ENCODE results near the gene LYPD6B. TPM values are rescaled to one million over a fixed set of nuclear protein-coding genes. Genes with fewer than 3 reads are reported as not detected.
A peak's percentile ranks its signal among the peaks of the same experiment; 100 is the strongest.

LYPD6B gene
- total RNA-seq, 2 donors from 2014 or later = 9.3 to 9.9 TPM

GRCh38 chr2:149015926-149016563, 22.5 kb upstream of the LYPD6B start:
- Histone ChIP-seq H3K9me3 (no peaks in the 10 kb centered on the region), H3K27me3 (no peaks in the 10 kb centered on the region), H3K36me3 (replicated peaks in 1 of 2; ENCODE audit: insufficient read depth in 1 of 2, low read depth in 2 of 2) (no peaks in the 10 kb centered on the region), H3K4me1 (no peaks in the 10 kb centered on the region), H3K4me3 (no peak overlapping the region), H3K27ac (no peak overlapping the region)
- ATAC-seq = no peak
- WGBS, 2 donors = 71 to 77% methylated on average over 4 of the region's 4 CpGs
- no peak for TF ChIP-seq POLR2A (IDR thresholded peaks at IDR 0.05)
- no peak for TF ChIP-seq CTCF (IDR thresholded peaks at IDR 0.05)
- intact Hi-C loops (cut with DNase I) = loop anchor here (5.0 kb wide), 2 partner anchors 296 to 546 kb away; no protein-coding TSS in a partner anchor
- DNase-seq = no peak

- Histone ChIP-seq H3K9me3 (no peaks in the 10 kb centered on the region), H3K27me3 (no peaks in the 10 kb centered on the region), H3K36me3 (replicated peaks in 1 of 2; ENCODE audit: insufficient read depth in 1 of 2, low read depth in 2 of 2) (no peaks in the 10 kb centered on the region), H3K4me3 (no peak overlapping the region), H3K27ac (no peak overlapping the region), H3K4me1 (no peaks in the 10 kb centered on the region)
- 44% methylated on average over 14 of the region's 14 CpGs for WGBS, 2 donors
- DNase-seq = peak; percentile 83 to 87 (median 86)
- no peak for TF ChIP-seq POLR2A (IDR thresholded peaks at IDR 0.05)
- TF ChIP-seq CTCF (IDR thresholded peaks at IDR 0.05) = peak; percentile 73 to 89 (median 85)
- ATAC-seq = peak; percentile 74
- intact Hi-C loops (cut with DNase I) = loop anchor here (5.0 kb wide), 2 partner anchors 295 to 545 kb away; no protein-coding TSS in a partner anchor
These were observed 21.1 kb upstream of the LYPD6B start for GRCh38 chr2:149017116-149017985.

GRCh38 chr2:149018981-149019380, 19.5 kb upstream of the LYPD6B start:
- no peaks in the 10 kb centered on the region for H3K4me1 ChIP-seq
- 70 to 73% methylated on average over 3 of the region's 3 CpGs for WGBS, 2 donors
- intact Hi-C loops (cut with DNase I) = loop anchor here (5.0 kb wide), 2 partner anchors 293 to 543 kb away; no protein-coding TSS in a partner anchor
- H3K36me3 ChIP-seq (replicated peaks in 1 of 2; ENCODE audit: insufficient read depth in 1 of 2, low read depth in 2 of 2) = no peaks in the 10 kb centered on the region
- TF ChIP-seq POLR2A (IDR thresholded peaks at IDR 0.05) = no peak
- TF ChIP-seq CTCF (IDR thresholded peaks at IDR 0.05) = no peak
- no peak for ATAC-seq
- DNase-seq = no peak
- no peaks in the 10 kb centered on the region for H3K27me3 ChIP-seq
- H3K9me3 ChIP-seq = no peaks in the 10 kb centered on the region
- H3K4me3 ChIP-seq = no peak overlapping the region
- H3K27ac ChIP-seq = no peak overlapping the region

- no peaks in the 10 kb centered on the region for H3K36me3 ChIP-seq (replicated peaks in 1 of 2; ENCODE audit: insufficient read depth in 1 of 2, low read depth in 2 of 2)
- no peak overlapping the region for H3K4me3 ChIP-seq
- intact Hi-C loops (cut with DNase I) = loop anchor here (5.0 kb wide), 2 partner anchors 293 to 543 kb away; no protein-coding TSS in a partner anchor
- TF ChIP-seq CTCF (IDR thresholded peaks at IDR 0.05) (no peak), POLR2A (IDR thresholded peaks at IDR 0.05) (no peak)
- no peak for DNase-seq
- WGBS, 2 donors = 31 to 42% methylated on average over 2 of the region's 2 CpGs
- no peaks in the 10 kb centered on the region for H3K9me3 ChIP-seq
- no peaks in the 10 kb centered on the region for H3K27me3 ChIP-seq
- H3K27ac ChIP-seq = no peak overlapping the region
- H3K4me1 ChIP-seq = peaks cover 3% of the 10 kb centered on the region
- ATAC-seq = no peak
These were observed 18.7 kb upstream of the LYPD6B start for GRCh38 chr2:149019768-149020167.

Data from body of pancreas (tissue), 4 donors.